ENCODE measurements around the gene ANKRD28. TPM values are rescaled to one million over a fixed set of nuclear protein-coding genes. Genes with fewer than 3 reads are reported as not detected.

Gene ANKRD28
- total and polyA plus RNA-seq, 7 experiments from 2014 or later, result 8.7 to 70.4 (median 28.5) TPM

DNA sequence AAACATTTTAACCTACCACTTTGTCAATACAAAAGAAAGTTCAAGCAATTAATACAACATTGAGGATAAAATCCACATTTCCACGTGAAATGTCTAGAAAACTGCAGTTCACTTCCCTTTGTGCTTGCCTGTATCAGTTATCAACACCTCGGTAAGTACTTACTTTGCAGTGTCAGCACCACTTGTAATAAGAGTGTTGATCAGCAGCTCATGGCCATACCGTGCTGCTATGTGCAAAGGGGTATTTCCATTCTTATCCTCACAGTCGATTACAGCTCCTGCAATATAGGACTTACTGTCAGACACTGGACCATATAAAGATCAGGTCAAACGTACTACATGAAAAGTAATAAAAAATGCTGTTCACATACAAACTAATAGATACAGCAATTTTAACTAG is 84.4 kb downstream of the ANKRD28 start:
- Mint-ChIP-seq H3K36me3 (peaks cover 7 to 51% (median 26%) of the 10 kb centered on the region in 5 donors), H3K9me3 (no peaks in the 10 kb centered on the region), H3K4me1 (peaks cover 0 to 9% (median 4%) of the 10 kb centered on the region in 7 donors), H3K27ac (no peak overlapping the region), H3K27me3 (no peaks in the 10 kb centered on the region), H3K4me3 (no peak overlapping the region)
- peaks cover 0 to 25% (median 0%) of the 10 kb centered on the region in 3 experiments for H3K36me3 ChIP-seq (ENCODE audit: control insufficient read depth in 2 of 3, insufficient read depth in 3 of 3, low read length in 3 of 3)
- H3K4me1 ChIP-seq (ENCODE audit: control insufficient read depth in 2 of 2, insufficient read depth in 2 of 2, low read length in 2 of 2), result no peaks in the 10 kb centered on the region
- intact Hi-C loops (cut with micrococcal nuclease), result no loop called here
- POLR2A ChIA-PET, result no interaction called here
- H3K9me3 ChIP-seq (ENCODE audit: control insufficient read depth in 2 of 3, low read length in 3 of 3), result no peaks in the 10 kb centered on the region
- CTCF ChIA-PET, result no interaction called here
- no peaks in the 10 kb centered on the region for H3K27me3 ChIP-seq (ENCODE audit: control insufficient read depth in 2 of 2, insufficient read depth in 2 of 2, low read length in 2 of 2)
- ATAC-seq (no peak), DNase-seq (no peak)
- H3K4me3 ChIP-seq (ENCODE audit: low read length), result no peak overlapping the region
- no peak overlapping the region for H3K27ac ChIP-seq (ENCODE audit: low read depth, low read length)

DNA sequence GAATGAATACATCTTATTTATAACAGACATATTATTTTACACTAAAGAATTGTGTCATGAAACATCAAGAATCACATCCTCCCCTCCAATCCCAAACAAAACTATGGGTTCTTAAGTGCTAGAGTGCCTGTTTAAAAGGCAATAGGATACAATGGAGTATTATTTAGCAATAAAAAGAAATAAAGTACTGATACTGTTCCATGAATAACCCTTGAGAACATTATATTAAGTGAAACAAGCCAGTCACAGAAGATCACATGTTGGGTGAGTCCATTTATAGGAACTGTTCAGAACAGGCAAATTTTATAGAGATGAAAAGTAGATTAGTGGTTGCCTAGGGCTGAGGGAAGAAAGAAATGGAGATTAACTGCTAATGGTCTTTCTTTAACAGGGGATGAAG is 86.5 kb downstream of the ANKRD28 start:
- H3K4me1 ChIP-seq (ENCODE audit: control insufficient read depth in 2 of 2, insufficient read depth in 2 of 2, low read length in 2 of 2), result no peaks in the 10 kb centered on the region
- peaks cover 0 to 35% (median 0%) of the 10 kb centered on the region in 3 experiments for H3K36me3 ChIP-seq (ENCODE audit: control insufficient read depth in 2 of 3, insufficient read depth in 3 of 3, low read length in 3 of 3)
- intact Hi-C loops (cut with micrococcal nuclease), result no loop called here
- DNase-seq, result no peak
- no peak for ATAC-seq
- H3K36me3 Mint-ChIP-seq, result peaks cover 17 to 64% (median 40%) of the 10 kb centered on the region in 5 donors
- H3K27me3 ChIP-seq (ENCODE audit: control insufficient read depth in 2 of 2, insufficient read depth in 2 of 2, low read length in 2 of 2), result no peaks in the 10 kb centered on the region
- no peak overlapping the region for H3K27ac ChIP-seq (ENCODE audit: low read depth, low read length)
- no peak overlapping the region for H3K4me3 ChIP-seq (ENCODE audit: low read length)
- H3K27me3 Mint-ChIP-seq, result no peaks in the 10 kb centered on the region
- ChIA-PET CTCF (no interaction called here), POLR2A (interaction anchor here (0.7 kb wide), 1 partner anchor 86 kb away, joined by 3 read pairs; no protein-coding TSS in a partner anchor)
- H3K27ac Mint-ChIP-seq, result no peak overlapping the region
- H3K9me3 Mint-ChIP-seq, result peaks cover 0 to 7% (median 0%) of the 10 kb centered on the region in 11 donors
- H3K9me3 ChIP-seq (ENCODE audit: control insufficient read depth in 2 of 3, low read length in 3 of 3), result peaks cover 0 to 4% (median 0%) of the 10 kb centered on the region in 3 experiments
- H3K4me1 Mint-ChIP-seq, result peaks cover 0 to 9% (median 0%) of the 10 kb centered on the region in 7 donors
- no peak overlapping the region for H3K4me3 Mint-ChIP-seq

DNA sequence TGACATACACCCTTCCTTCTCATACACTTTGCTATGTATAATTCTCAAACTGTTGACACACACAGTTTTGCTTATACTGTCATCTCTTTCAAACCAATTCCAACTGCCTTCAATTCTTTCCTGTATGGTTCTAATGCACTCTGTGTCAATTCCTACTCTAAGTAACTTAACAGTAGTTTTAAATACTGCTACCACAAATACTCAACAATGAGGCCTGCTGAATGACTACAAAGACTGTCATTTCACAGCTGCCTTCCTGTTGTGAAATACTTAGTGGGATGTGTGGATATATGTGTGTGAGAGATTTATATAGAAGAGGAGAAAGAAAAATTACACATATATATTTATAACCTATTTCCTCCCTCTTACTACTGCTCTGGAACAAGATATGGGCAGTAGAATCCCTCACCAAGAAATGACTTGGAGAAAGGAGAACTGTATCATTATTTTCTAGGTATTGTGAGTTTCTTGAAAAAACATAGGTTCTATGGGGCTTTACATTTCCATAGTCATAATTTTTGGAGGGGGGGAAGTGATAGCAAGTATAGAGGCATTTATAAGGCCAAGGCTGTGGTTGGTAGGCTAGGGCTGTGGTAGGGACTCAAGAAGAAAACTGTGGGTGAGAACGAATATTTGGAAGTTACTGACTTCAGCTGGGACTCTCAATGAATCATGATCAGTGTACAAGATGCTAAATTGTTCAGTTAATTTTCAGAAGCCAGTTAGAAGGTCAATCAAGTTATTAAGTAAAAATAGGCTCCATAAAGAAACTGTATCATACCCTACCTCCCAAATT is 88.7 kb downstream of the ANKRD28 start:
- H3K27ac ChIP-seq (ENCODE audit: low read depth, low read length), result no peak overlapping the region
- Mint-ChIP-seq H3K36me3 (peaks cover 17 to 74% (median 46%) of the 10 kb centered on the region in 5 donors), H3K27me3 (no peaks in the 10 kb centered on the region), H3K27ac (peak overlapping the region in 1 of 9 donors; percentile 21), H3K4me1 (peaks cover 0 to 9% (median 0%) of the 10 kb centered on the region in 7 donors), H3K4me3 (no peak overlapping the region), H3K9me3 (peaks cover 0 to 7% (median 0%) of the 10 kb centered on the region in 11 donors)
- peaks cover 0 to 4% (median 0%) of the 10 kb centered on the region in 3 experiments for H3K9me3 ChIP-seq (ENCODE audit: control insufficient read depth in 2 of 3, low read length in 3 of 3)
- H3K36me3 ChIP-seq (ENCODE audit: control insufficient read depth in 2 of 3, insufficient read depth in 3 of 3, low read length in 3 of 3), result peaks cover 0 to 35% (median 0%) of the 10 kb centered on the region in 3 experiments
- no peak overlapping the region for H3K4me3 ChIP-seq (ENCODE audit: low read length)
- ATAC-seq (no peak), DNase-seq (no peak)
- intact Hi-C loops (cut with micrococcal nuclease), result no loop called here
- ChIA-PET CTCF (no interaction called here), POLR2A (no interaction called here)
- H3K4me1 ChIP-seq (ENCODE audit: control insufficient read depth in 2 of 2, insufficient read depth in 2 of 2, low read length in 2 of 2), result no peaks in the 10 kb centered on the region
- H3K27me3 ChIP-seq (ENCODE audit: control insufficient read depth in 2 of 2, insufficient read depth in 2 of 2, low read length in 2 of 2), result no peaks in the 10 kb centered on the region

DNA sequence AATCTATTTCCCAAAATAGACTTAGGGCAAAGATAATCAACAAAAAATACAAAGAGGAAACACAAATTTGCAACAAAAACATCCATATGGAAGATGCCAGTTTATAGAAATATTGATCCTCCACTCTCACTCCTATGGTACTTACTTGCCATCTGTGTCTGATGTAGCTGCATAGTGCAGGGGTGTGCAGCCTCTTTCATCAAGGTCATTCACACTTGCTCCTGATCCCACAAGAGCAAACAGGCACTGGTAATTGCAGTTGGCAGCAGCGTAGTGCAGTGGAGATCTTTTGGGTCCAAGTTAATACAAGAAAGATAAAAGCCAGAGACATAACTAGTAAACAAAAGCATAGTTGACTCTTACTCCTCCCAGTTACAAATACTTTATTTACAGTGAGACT is 90.0 kb downstream of the ANKRD28 start:
- ChIA-PET CTCF (interaction anchor here (0.6 kb wide), 1 partner anchor 73 kb away, joined by 3 read pairs; no protein-coding TSS in a partner anchor), POLR2A (no interaction called here)
- Histone ChIP-seq H3K27ac (ENCODE audit: low read depth, low read length) (no peak overlapping the region), H3K4me1 (ENCODE audit: control insufficient read depth in 2 of 2, insufficient read depth in 2 of 2, low read length in 2 of 2) (no peaks in the 10 kb centered on the region), H3K4me3 (ENCODE audit: low read length) (no peak overlapping the region), H3K36me3 (ENCODE audit: control insufficient read depth in 2 of 3, insufficient read depth in 3 of 3, low read length in 3 of 3) (peaks cover 0 to 26% (median 0%) of the 10 kb centered on the region in 3 experiments), H3K27me3 (ENCODE audit: control insufficient read depth in 2 of 2, insufficient read depth in 2 of 2, low read length in 2 of 2) (no peaks in the 10 kb centered on the region), H3K9me3 (ENCODE audit: control insufficient read depth in 2 of 3, low read length in 3 of 3) (peaks cover 0 to 4% (median 0%) of the 10 kb centered on the region in 3 experiments)
- DNase-seq (no peak), ATAC-seq (no peak)
- Mint-ChIP-seq H3K27me3 (no peaks in the 10 kb centered on the region), H3K4me1 (peaks cover 0 to 9% (median 0%) of the 10 kb centered on the region in 7 donors), H3K27ac (no peak overlapping the region), H3K36me3 (peaks cover 17 to 75% (median 43%) of the 10 kb centered on the region in 5 donors), H3K9me3 (peaks cover 0 to 7% (median 0%) of the 10 kb centered on the region in 11 donors), H3K4me3 (no peak overlapping the region)
- intact Hi-C loops (cut with micrococcal nuclease), result no loop called here

DNA sequence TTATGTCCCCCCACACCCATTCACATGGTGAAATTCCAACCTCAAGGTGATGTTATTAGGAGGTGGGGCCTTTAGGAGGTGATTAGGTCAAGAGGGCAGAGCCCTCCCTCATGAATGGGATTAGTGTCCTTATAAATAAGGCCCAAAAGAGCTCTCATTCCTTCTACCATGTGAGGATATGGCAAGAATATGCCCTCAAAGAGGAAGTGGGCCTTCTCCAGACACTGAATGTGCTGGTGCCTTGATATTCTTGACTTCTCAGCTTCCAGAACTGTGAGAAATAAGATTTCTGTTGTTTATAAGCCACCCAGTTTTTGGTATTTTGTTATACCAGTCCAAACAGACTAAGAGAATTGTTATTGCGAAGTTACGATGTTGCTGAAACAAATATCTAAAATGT is 94.4 kb downstream of the ANKRD28 start:
- Histone ChIP-seq H3K27ac (ENCODE audit: low read depth, low read length) (no peak overlapping the region), H3K27me3 (ENCODE audit: control insufficient read depth in 2 of 2, insufficient read depth in 2 of 2, low read length in 2 of 2) (no peaks in the 10 kb centered on the region), H3K4me3 (ENCODE audit: low read length) (no peak overlapping the region), H3K36me3 (ENCODE audit: control insufficient read depth in 2 of 3, insufficient read depth in 3 of 3, low read length in 3 of 3) (peaks cover 0 to 12% (median 0%) of the 10 kb centered on the region in 3 experiments), H3K9me3 (ENCODE audit: control insufficient read depth in 2 of 3, low read length in 3 of 3) (peaks cover 0 to 4% (median 0%) of the 10 kb centered on the region in 3 experiments), H3K4me1 (ENCODE audit: control insufficient read depth in 2 of 2, insufficient read depth in 2 of 2, low read length in 2 of 2) (no peaks in the 10 kb centered on the region)
- POLR2A ChIA-PET, result no interaction called here
- intact Hi-C loops (cut with micrococcal nuclease), result no loop called here
- Mint-ChIP-seq H3K9me3 (peaks cover 0 to 7% (median 0%) of the 10 kb centered on the region in 11 donors), H3K4me3 (no peak overlapping the region), H3K27ac (no peak overlapping the region), H3K4me1 (no peaks in the 10 kb centered on the region), H3K27me3 (no peaks in the 10 kb centered on the region), H3K36me3 (peaks cover 10 to 67% (median 39%) of the 10 kb centered on the region in 5 donors)
- CTCF ChIA-PET, result no interaction called here
- DNase-seq (no peak), ATAC-seq (no peak)

DNA sequence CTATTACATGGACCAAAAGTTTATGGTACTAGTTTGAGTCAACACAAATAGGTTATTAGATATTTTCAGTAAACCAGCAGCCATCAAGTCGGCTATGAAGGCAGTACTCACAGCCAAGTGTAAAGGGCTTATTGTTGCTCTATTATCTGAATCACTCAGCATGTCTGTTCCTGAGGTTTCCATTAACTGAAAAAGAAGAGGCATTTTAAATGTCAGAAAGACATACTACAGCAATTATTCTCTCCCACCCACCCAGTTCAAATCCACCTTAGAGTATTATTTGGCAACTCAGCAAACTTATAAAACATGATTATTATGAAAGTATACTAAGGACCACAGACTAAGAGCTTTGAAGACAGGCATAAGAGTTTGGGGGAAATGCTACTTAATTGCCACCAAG is 103.2 kb downstream of the ANKRD28 start:
- DNase-seq (no peak), ATAC-seq (no peak)
- Mint-ChIP-seq H3K9me3 (peaks cover 0 to 2% (median 0%) of the 10 kb centered on the region in 11 donors), H3K27me3 (no peaks in the 10 kb centered on the region), H3K4me3 (no peak overlapping the region), H3K27ac (no peak overlapping the region), H3K36me3 (peaks cover 0 to 73% (median 35%) of the 10 kb centered on the region in 5 donors), H3K4me1 (peaks cover 0 to 9% (median 5%) of the 10 kb centered on the region in 7 donors)
- intact Hi-C loops (cut with micrococcal nuclease), result loop anchor here (5.0 kb wide), 2 partner anchors 62 to 118 kb away; no protein-coding TSS in a partner anchor
- Histone ChIP-seq H3K4me1 (ENCODE audit: control insufficient read depth in 2 of 2, insufficient read depth in 2 of 2, low read length in 2 of 2) (no peaks in the 10 kb centered on the region), H3K9me3 (ENCODE audit: control insufficient read depth in 2 of 3, low read length in 3 of 3) (no peaks in the 10 kb centered on the region), H3K27me3 (ENCODE audit: control insufficient read depth in 2 of 2, insufficient read depth in 2 of 2, low read length in 2 of 2) (no peaks in the 10 kb centered on the region), H3K4me3 (ENCODE audit: low read length) (no peak overlapping the region), H3K36me3 (ENCODE audit: control insufficient read depth in 2 of 3, insufficient read depth in 3 of 3, low read length in 3 of 3) (peaks cover 0 to 5% (median 0%) of the 10 kb centered on the region in 3 experiments), H3K27ac (ENCODE audit: low read depth, low read length) (no peak overlapping the region)
- POLR2A ChIA-PET, result no interaction called here
- CTCF ChIA-PET, result no interaction called here

Data from naive thymus-derived CD4-positive, alpha-beta T cell (primary cell).